ENCODE data around the gene PON3.

PON3 gene

GRCh38 chr7:95427914-95428516 is 31.8 kb upstream of the PON3 start:
- no peak for TF ChIP-seq CTCF (IDR thresholded peaks at IDR 0.05; ENCODE audit: low read depth, low read length)
- no peak for DNase-seq (ENCODE audit: extremely low read depth, low read depth)

- no peak for TF ChIP-seq CTCF (IDR thresholded peaks at IDR 0.05; ENCODE audit: low read depth, low read length)
- no peak for DNase-seq (ENCODE audit: extremely low read depth, low read depth)
These were observed 31.0 kb upstream of the PON3 start for GRCh38 chr7:95427166-95427565.

- TF ChIP-seq CTCF (IDR thresholded peaks at IDR 0.05; ENCODE audit: low read depth, low read length), result no peak
- no peak for DNase-seq (ENCODE audit: extremely low read depth, low read depth)
These were observed 29.5 kb upstream of the PON3 start for GRCh38 chr7:95425694-95426093.

- no peak for TF ChIP-seq CTCF (IDR thresholded peaks at IDR 0.05; ENCODE audit: low read depth, low read length)
- DNase-seq (ENCODE audit: extremely low read depth, low read depth), result no peak
These were observed 28.5 kb upstream of the PON3 start for GRCh38 chr7:95424716-95425115.

GRCh38 chr7:95421847-95422444 is 25.8 kb upstream of the PON3 start:
- TF ChIP-seq CTCF (IDR thresholded peaks at IDR 0.05; ENCODE audit: low read depth, low read length), result no peak
- DNase-seq (ENCODE audit: extremely low read depth, low read depth), result no peak

- DNase-seq (ENCODE audit: extremely low read depth, low read depth), result peak; percentile 48
- no peak for TF ChIP-seq CTCF (IDR thresholded peaks at IDR 0.05; ENCODE audit: low read depth, low read length)
These were observed 25.0 kb upstream of the PON3 start for GRCh38 chr7:95421000-95421846.

- no peak for DNase-seq (ENCODE audit: extremely low read depth, low read depth)
- TF ChIP-seq CTCF (IDR thresholded peaks at IDR 0.05; ENCODE audit: low read depth, low read length), result no peak
These were observed 15.9 kb upstream of the PON3 start for GRCh38 chr7:95412075-95412474.

Data from AG09319 (cell line).